Mucosa of descending colon (tissue), 3 donors: ENCODE results near the gene BAIAP2L1. TPM values are rescaled to one million over a fixed set of nuclear protein-coding genes. Genes with fewer than 3 reads are reported as not detected.
A peak's percentile ranks its signal among the peaks of the same experiment; 100 is the strongest.
"Not testable (repeated sequence)": the region's sequence is repeated elsewhere in the genome, so short reads cannot be mapped to it uniquely, and the experiment has no call there.

ENCODE experiments used
- ATAC-seq: fragments of 200-7000 bp; cut with Tn5 transposase; one replicate; pipeline ENCODE4 v1.9.1; 2020; ENCODE audit warnings: mild to moderate bottlenecking, moderate library complexity
- DNase-seq, 3 donors: peaks; one replicate each; pipeline ENCODE4 v3.0.0-alpha.2; 2020
- H3K36me3 ChIP-seq: fragments of 200-600 bp; one replicate; pipeline ENCODE4 v1.8.0; 2021; ENCODE audit warnings: low read depth, mild to moderate bottlenecking
- H3K4me1 ChIP-seq: fragments of 200-600 bp; one replicate; pipeline ENCODE4 v1.8.0; 2021; ENCODE audit warnings: low read depth, mild to moderate bottlenecking
- H3K4me3 ChIP-seq: fragments of 200-600 bp; one replicate; pipeline ENCODE4 v1.8.0; 2021; ENCODE audit warnings: mild to moderate bottlenecking
- H3K9me3 ChIP-seq: fragments of 200-600 bp; one replicate; pipeline ENCODE4 v1.8.0; 2021; ENCODE audit warnings: mild to moderate bottlenecking
- intact Hi-C, 2 donors: fragments of 100-400 bp; cut with DNase I in 1 of 2; cut with micrococcal nuclease in 1 of 2; formaldehyde crosslinking; loops; one replicate each; pipeline versions ENCODE4 v1.11.0 to v1.11.1; 2022; cut with DNase I, micrococcal nuclease
- long read RNA-seq, 2 donors: library from polyadenylated mRNA; unstranded; transcript quantifications; one replicate each; pipeline ENCODE4 v2.0.0, GENCODE V29; 2019 to 2021
- total RNA-seq, 3 donors: library from RNA; stranded (reverse); fragmentation: NEBNext Ultra II Directional in 2 of 3; extraction: Animal tissue kit (Norgen Biotek cat#: 25700) in 2 of 3; gene quantifications; one replicate each; pipeline versions ENCODE4 v1.2.1 to v1.2.4, GENCODE V29; 2021 to 2023
- TF ChIP-seq, protein P1 (sequence below): fragments of 200-600 bp; IDR thresholded peaks from one replicate; pipeline ENCODE4 v1.8.0; 2022; ENCODE audit warnings: antibody characterized with exemption, mild to moderate bottlenecking
- donor health status: DM: no; HTN: no; CAD: no; lungs with moderate emphysema.
- donor health status: DM: no; HTN: no; CAD: no.
- donor health status: DM: no; HTN: yes; CAD: no.

BAIAP2L1 gene, protein sequence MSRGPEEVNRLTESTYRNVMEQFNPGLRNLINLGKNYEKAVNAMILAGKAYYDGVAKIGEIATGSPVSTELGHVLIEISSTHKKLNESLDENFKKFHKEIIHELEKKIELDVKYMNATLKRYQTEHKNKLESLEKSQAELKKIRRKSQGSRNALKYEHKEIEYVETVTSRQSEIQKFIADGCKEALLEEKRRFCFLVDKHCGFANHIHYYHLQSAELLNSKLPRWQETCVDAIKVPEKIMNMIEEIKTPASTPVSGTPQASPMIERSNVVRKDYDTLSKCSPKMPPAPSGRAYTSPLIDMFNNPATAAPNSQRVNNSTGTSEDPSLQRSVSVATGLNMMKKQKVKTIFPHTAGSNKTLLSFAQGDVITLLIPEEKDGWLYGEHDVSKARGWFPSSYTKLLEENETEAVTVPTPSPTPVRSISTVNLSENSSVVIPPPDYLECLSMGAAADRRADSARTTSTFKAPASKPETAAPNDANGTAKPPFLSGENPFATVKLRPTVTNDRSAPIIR
- total RNA-seq, result 10 to 100 TPM; 39.9 to 78.0 (median 65.4) TPM
- long read RNA-seq, donor 1, partial matches to known transcripts, result 22 of 38 reads
- long read RNA-seq, donor 1, other reads (novel, unspliced or antisense), result 13 of 38 reads
- long read RNA-seq, donor 2, transcript BAIAP2L1-201 (14 exons, 3,622 nt), result major isoform, 17 of 29 reads
- long read RNA-seq, donor 2, partial matches to known transcripts, result 10 of 29 reads
- long read RNA-seq, donor 2, other reads (novel, unspliced or antisense), result 2 of 29 reads

DNA sequence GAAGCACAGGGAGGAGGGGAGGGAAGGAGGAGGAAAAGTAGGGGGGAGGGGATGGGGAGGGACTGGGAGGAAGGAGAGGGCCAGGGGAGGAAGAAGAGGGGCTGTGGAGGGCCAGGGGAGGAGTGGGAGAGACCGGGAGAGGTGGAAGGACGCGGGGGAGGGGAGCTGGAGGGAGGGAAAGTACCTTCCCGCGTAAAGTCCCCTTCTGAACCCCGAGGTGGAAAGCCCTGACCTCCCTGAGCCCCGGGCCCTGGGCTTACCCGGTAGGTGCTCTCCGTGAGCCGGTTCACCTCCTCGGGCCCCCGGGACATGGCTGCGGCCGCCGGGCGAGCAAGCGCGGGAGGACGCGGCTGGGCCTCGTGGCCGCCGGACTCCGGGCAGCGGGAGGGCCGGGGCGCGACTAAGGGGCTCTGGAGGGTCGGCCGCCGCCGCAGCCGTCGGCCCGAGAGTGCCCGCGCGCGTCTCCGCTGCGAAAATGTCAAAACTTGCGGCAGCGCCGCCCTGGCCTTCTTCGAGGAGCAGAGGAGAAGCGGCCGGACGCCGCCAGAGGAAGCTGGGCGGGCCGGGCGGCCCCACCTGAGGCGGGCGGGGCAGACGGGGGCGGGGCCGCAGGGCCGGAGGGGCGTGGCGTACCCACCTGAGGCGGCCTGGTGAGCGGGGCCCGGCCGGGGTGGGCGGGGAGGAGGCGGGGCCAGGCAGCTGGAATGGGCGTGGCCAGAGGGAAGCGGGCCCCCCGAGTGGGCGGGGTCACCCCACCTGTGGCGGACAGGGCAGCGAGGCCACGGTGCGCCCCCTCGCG lies at the start of gene BAIAP2L1:
Gene BAIAP2L1, minus strand, starts transcription at position 549 of the 799 bp plus-strand sequence. Its CDS starts 238 bp downstream, at position 311.
- TF ChIP-seq, protein P1, sequence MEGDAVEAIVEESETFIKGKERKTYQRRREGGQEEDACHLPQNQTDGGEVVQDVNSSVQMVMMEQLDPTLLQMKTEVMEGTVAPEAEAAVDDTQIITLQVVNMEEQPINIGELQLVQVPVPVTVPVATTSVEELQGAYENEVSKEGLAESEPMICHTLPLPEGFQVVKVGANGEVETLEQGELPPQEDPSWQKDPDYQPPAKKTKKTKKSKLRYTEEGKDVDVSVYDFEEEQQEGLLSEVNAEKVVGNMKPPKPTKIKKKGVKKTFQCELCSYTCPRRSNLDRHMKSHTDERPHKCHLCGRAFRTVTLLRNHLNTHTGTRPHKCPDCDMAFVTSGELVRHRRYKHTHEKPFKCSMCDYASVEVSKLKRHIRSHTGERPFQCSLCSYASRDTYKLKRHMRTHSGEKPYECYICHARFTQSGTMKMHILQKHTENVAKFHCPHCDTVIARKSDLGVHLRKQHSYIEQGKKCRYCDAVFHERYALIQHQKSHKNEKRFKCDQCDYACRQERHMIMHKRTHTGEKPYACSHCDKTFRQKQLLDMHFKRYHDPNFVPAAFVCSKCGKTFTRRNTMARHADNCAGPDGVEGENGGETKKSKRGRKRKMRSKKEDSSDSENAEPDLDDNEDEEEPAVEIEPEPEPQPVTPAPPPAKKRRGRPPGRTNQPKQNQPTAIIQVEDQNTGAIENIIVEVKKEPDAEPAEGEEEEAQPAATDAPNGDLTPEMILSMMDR, result peak; percentile 77

DNA sequence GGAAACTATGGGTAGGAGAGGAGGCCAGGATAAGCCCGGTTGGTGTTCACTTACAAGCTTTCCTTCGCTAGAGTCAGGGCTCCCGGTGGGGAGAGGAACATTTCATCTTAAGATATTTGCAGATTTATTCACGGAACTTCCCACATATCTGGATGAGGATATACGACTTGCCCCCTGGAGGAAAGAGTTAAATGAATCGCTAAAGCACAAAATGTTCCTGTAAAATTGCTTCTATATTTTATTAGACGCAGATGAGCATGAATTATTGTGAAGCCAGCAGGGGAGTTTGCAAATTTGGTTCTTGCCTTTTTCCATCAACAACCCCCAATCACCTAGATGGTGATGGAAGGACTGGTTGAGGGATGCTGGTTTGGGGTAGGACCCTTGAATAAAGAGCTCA lies 47.9 kb upstream of the BAIAP2L1 start:
- H3K4me3 ChIP-seq, result no peak overlapping the region
- no peaks in the 10 kb centered on the region for H3K4me1 ChIP-seq
- ATAC-seq (no peak), DNase-seq (no peak)
- no peaks in the 10 kb centered on the region for H3K36me3 ChIP-seq
- intact Hi-C loops, result no loop called here
- TF ChIP-seq, protein P1, result no peak
- peaks cover 10% of the 10 kb centered on the region for H3K9me3 ChIP-seq

More for the DNA sequence above, at the start of gene BAIAP2L1:
- peak within 1 kb of the TSS; percentile 56 for H3K4me3 ChIP-seq
- ATAC-seq (peak; percentile 91), DNase-seq (peak; percentile 93 to 99 (median 98))
- no peaks in the 10 kb centered on the region for H3K9me3 ChIP-seq
- intact Hi-C loops, result loop anchor here in 1 of 2 donors (10.0 kb wide), 1 partner anchor 116 kb away; the partner anchor contains the start of gene BRI3
- peaks cover 5% of the 10 kb centered on the region for H3K4me1 ChIP-seq
- no peaks in the 10 kb centered on the region for H3K36me3 ChIP-seq

DNA sequence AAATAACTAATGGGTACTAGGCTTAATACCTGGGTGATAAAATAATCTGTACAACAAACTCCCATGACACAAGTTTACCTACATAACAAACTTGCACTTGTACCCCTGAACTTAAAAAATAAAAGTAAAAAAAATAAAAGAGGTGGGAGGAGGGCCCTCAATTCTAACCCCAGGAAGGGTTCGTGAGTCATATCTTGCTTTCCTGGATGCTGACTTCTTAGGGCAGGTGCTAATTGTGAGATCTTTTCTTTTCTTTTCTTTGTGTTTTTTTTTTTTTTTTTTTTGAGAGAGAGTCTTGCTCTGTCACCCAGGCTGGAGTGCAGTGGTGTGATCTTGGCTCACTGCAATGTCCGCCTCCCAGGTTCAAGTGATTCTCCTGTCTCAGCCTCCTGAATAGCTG lies 40.1 kb upstream of the BAIAP2L1 start:
- ATAC-seq, DNase-seq, H3K9me3 ChIP-seq, H3K4me3 ChIP-seq, H3K36me3 ChIP-seq, intact Hi-C loops, H3K4me1 ChIP-seq: not testable (repeated sequence)

DNA sequence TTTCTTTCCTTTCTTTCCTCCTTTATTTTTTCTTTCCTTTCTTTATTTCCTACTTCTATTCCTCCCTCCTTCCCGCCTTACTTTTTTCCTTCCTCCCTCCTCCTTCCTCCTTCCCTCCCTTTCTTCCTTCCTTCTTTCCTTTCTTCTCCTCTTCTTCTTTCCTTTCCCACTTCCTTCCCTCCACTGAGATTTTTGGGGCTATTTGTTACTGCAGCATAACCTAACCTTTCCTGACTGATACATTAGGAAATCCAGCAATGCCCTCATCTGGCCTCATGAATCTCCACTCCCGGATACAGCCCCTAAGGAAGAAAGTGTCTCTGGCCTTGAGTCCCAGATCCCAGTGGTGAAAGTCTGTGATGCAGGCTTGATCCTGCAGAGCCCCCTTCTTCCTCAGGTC lies 38.6 kb upstream of the BAIAP2L1 start:
- H3K4me1 ChIP-seq, result no peaks in the 10 kb centered on the region
- no peaks in the 10 kb centered on the region for H3K36me3 ChIP-seq
- H3K4me3 ChIP-seq, result no peak overlapping the region
- no peaks in the 10 kb centered on the region for H3K9me3 ChIP-seq
- ATAC-seq (no peak), DNase-seq (no peak)
- intact Hi-C loops, result loop anchor here in 1 of 2 donors (10.0 kb wide), 1 partner anchor 305 kb away; no protein-coding TSS in a partner anchor
- TF ChIP-seq, protein P1, result no peak

DNA sequence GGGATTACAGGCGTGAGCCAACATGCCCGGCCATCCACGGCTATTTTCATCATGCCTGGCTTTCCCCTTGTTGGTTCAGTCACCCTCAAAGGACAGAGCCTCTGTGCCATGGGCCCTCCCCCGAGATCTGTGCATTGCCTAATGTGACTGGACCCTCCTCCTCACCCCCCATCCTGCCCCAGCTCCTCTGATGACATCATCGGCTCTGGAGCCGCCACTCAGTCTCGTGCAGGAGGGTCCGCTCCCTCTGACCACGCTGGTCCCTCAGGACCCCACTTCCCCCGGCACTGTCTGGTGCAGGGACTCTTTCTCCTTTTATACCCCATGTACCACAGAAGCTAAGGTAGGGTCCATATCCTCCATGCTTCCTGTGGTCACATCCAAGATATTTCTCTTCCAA lies 33.2 kb upstream of the BAIAP2L1 start:
- no peaks in the 10 kb centered on the region for H3K36me3 ChIP-seq
- TF ChIP-seq, protein P1, result no peak
- H3K4me1 ChIP-seq, result no peaks in the 10 kb centered on the region
- no peaks in the 10 kb centered on the region for H3K9me3 ChIP-seq
- ATAC-seq (no peak), DNase-seq (no peak)
- intact Hi-C loops, result loop anchor here (5.0 to 10.0 kb wide), 2 partner anchors 311 to 408 kb away; no protein-coding TSS in a partner anchor
- H3K4me3 ChIP-seq, result no peak overlapping the region
